T-cell (primary cell): ENCODE results near the gene KDM5C. TPM values are rescaled to one million over a fixed set of nuclear protein-coding genes. Genes with fewer than 3 reads are reported as not detected.

Experiments used
- ATAC-seq, 4 experiments: fragments of 200-7000 bp in 3 of 4; fragments of 150-1000 bp in 1 of 4; cut with Tn5 transposase; replicated peaks in 1 of 4; 1 replicate in 3 of 4; 2 replicates in 1 of 4; pipeline ENCODE4 v1.10.0; 2021; ENCODE audit warnings: moderate library complexity in 3 of 4, mild to moderate bottlenecking in 2 of 4, moderate number of reproducible peaks in 1 of 4
- CTCF ChIA-PET, 2 donors: fragments of 300-600 bp; sonication (Branson Sonifier 250); formaldehyde crosslinking; loops; one replicate each; lab custom pipeline; 2022; ENCODE audit warnings: antibody characterized with exemption in 2 of 2; lab: Charles Lee
- POLR2A ChIA-PET, 2 donors: fragments of 300-600 bp; sonication (Branson Sonifier 250); formaldehyde crosslinking; loops; one replicate each; lab custom pipeline; 2022; ENCODE audit warnings: antibody characterized with exemption in 2 of 2; lab: Charles Lee
- DNase-seq, 35 experiments: peaks; one replicate each; pipeline versions ENCODE4 v3.0.0 to v3.0.0-alpha.2; 2013 to 2023
- H3K27ac ChIP-seq: one replicate; pipeline ENCODE4 v1.5.1; 2013; ENCODE audit warnings: low read length
- H3K27me3 ChIP-seq, 2 experiments: replicated peaks in 1 of 2; 1 replicate in 1 of 2; 2 replicates in 1 of 2; pipeline versions ENCODE4 v1.6.1 to v1.7.0; 2013; ENCODE audit warnings: low read length in 1 of 2, mixed read lengths in 1 of 2; ENCODE audit not compliant: control insufficient read depth in 2 of 2, insufficient read depth in 2 of 2; ENCODE audit errors: extremely low read depth in 1 of 2
- H3K36me3 ChIP-seq, 2 donors: 1 replicate in 1 of 2; 2 replicates in 1 of 2; pipeline versions ENCODE4 v1.6.1 to v1.7.0; 2013; ENCODE audit warnings: low read length in 1 of 2; ENCODE audit not compliant: control insufficient read depth in 2 of 2, insufficient read depth in 1 of 2; ENCODE audit errors: extremely low read depth in 1 of 2
- H3K4me1 ChIP-seq, 2 experiments: 1 replicate in 1 of 2; 2 replicates in 1 of 2; pipeline versions ENCODE4 v1.6.1 to v1.7.0; 2013; ENCODE audit warnings: low read length in 2 of 2, mixed read lengths in 1 of 2; ENCODE audit not compliant: insufficient read depth in 2 of 2, control insufficient read depth in 1 of 2; ENCODE audit errors: extremely low read depth in 1 of 2
- H3K4me3 ChIP-seq, 2 donors: 1 replicate in 1 of 2; 2 replicates in 1 of 2; pipeline versions ENCODE4 v1.5.1 to v1.7.0; 2013; ENCODE audit warnings: mild to moderate bottlenecking in 2 of 2, low read length in 1 of 2, moderate library complexity in 1 of 2; ENCODE audit not compliant: control insufficient read depth in 1 of 2; ENCODE audit errors: extremely low read depth in 1 of 2
- H3K9me3 ChIP-seq: 2 replicates; pipeline ENCODE4 v1.7.0; 2013
- H3K27ac Mint-ChIP-seq, 2 donors: one replicate each; pipeline ENCODE4 v1.8.0; 2020 to 2021; ENCODE audit warnings: mild to moderate bottlenecking in 2 of 2, mixed read lengths in 2 of 2
- H3K27me3 Mint-ChIP-seq, 2 donors: one replicate each; pipeline ENCODE4 v1.8.0; 2021 to 2022; ENCODE audit warnings: mixed read lengths in 2 of 2
- H3K36me3 Mint-ChIP-seq: one replicate; pipeline ENCODE4 v1.8.0; 2021; ENCODE audit warnings: mixed read lengths
- H3K4me1 Mint-ChIP-seq, 3 donors: one replicate each; pipeline ENCODE4 v1.8.0; 2020 to 2022; ENCODE audit warnings: mixed read lengths in 3 of 3, mild to moderate bottlenecking in 1 of 3
- H3K4me3 Mint-ChIP-seq, 3 donors: one replicate each; pipeline ENCODE4 v1.8.0; 2020 to 2022; ENCODE audit warnings: mild to moderate bottlenecking in 3 of 3, mixed read lengths in 3 of 3, moderate library complexity in 3 of 3
- H3K9me3 Mint-ChIP-seq, 3 donors: one replicate each; pipeline ENCODE4 v1.8.0; 2020 to 2022; ENCODE audit warnings: mixed read lengths in 3 of 3
- WGBS: methylation state at CpG from one replicate; pipeline ENCODE4 v1.1.5; 2013; ENCODE audit warnings: missing lambda C conversion rate; ENCODE audit not compliant: insufficient coverage; 5-methylcytosine and 5-hydroxymethylcytosine counted together
- total RNA-seq, 35 experiments: library from RNA in 6 of 35; stranded (reverse) in 6 of 35; fragments of 120-200 nt in 1 of 35; gene quantifications; one replicate each; pipeline versions ENCODE4 v1.2.1 to v1.2.4 and lab custom pipeline; 2013 to 2026

KDM5C gene
- total RNA-seq, 5 donors from 2014 or later (not counting 1 experiment from before 2014, with no cell fraction given) = 130 to 329 (median 197) TPM

DNA sequence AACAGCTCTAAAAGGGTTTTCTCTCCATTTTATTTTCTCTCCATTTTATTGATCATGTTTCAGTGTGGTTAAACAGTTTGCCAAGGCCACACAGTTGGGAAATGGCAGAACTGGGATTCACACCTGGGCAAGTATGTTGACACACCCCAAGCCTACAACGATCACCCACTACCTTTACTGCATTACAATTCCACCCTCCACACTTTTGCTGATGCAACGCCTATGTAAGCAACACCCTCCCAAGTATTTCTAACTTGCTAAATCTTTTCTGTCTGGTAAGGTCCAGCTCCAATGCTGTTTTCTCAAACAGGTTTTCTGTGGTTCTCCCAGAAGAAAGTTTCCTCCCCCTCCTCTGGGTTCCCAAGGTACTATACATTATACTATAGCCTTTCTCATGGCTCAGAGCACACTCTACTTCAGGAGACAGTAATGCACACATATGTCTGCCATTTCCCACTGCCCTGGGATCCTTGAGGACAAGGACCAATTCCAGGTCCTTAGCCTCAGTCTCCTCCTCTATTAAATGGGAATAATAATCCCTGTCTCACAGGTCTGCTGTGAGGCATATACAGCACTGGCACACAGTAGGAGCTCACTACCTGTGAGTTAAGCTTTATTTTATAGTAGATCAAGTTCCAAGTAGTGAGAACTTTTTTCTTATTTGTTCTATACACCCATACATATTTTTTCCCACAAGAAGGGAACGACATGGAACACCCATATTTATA, 28.4 kb upstream of the KDM5C start:
- ChIA-PET CTCF (interaction anchor here in 1 of 2 donors (0.5 kb wide), 1 partner anchor 238 kb away, joined by 8 read pairs; no protein-coding TSS in a partner anchor), POLR2A (interaction anchor here (0.7 kb wide), 2 partner anchors 15 to 193 kb away, joined by 4 to 6 read pairs; no protein-coding TSS in a partner anchor)
- no peaks in the 10 kb centered on the region for H3K9me3 ChIP-seq
- no peak for DNase-seq
- peaks cover 0 to 15% of the 10 kb centered on the region in 2 donors for H3K27me3 Mint-ChIP-seq
- no peaks in the 10 kb centered on the region for H3K36me3 ChIP-seq
- no peak for ATAC-seq
- no peaks in the 10 kb centered on the region for H3K4me1 ChIP-seq
- no peaks in the 10 kb centered on the region for H3K4me1 Mint-ChIP-seq
- no peaks in the 10 kb centered on the region for H3K36me3 Mint-ChIP-seq
- no peak overlapping the region for H3K4me3 Mint-ChIP-seq
- no peak overlapping the region for H3K4me3 ChIP-seq
- no peaks in the 10 kb centered on the region for H3K9me3 Mint-ChIP-seq
- no peaks in the 10 kb centered on the region for H3K27me3 ChIP-seq
- no peak overlapping the region for H3K27ac Mint-ChIP-seq
- no peak overlapping the region for H3K27ac ChIP-seq
- WGBS = no CpG with 5 or more reads among the region's 3 CpGs

GRCh38 chrX:53251307-53251706, 26.3 kb upstream of the KDM5C start:
- DNase-seq = no peak
- no peak overlapping the region for H3K27ac Mint-ChIP-seq
- CTCF ChIA-PET = no interaction called here

DNA sequence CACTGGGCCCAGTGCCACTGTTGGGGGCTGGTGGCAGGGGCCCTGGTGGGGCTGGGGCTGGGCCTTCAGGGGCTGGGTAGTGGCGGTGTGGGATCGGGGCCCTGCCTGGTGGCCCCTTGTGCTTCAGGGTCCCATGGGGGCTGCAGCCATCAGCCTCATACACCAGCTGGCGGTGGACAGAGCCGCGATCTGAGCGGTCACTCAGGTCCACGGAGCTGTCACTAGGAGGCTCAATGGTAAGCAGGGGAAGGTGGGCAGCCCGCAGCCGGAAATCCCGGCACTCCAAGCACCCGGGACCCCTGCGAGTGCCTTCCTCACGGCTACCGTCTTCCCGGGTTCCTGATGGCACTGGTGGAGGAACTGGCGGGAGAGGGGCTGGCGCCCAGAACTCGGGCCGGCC, 25.5 kb upstream of the KDM5C start:
- Mint-ChIP-seq H3K4me3 (no peak overlapping the region), H3K9me3 (no peaks in the 10 kb centered on the region), H3K27ac (no peak overlapping the region), H3K27me3 (peaks cover 0 to 9% of the 10 kb centered on the region in 2 donors), H3K4me1 (no peaks in the 10 kb centered on the region), H3K36me3 (no peaks in the 10 kb centered on the region)
- Histone ChIP-seq H3K27ac (no peak overlapping the region), H3K9me3 (no peaks in the 10 kb centered on the region), H3K27me3 (no peaks in the 10 kb centered on the region), H3K4me1 (no peaks in the 10 kb centered on the region), H3K4me3 (no peak overlapping the region), H3K36me3 (no peaks in the 10 kb centered on the region)
- ATAC-seq (no peak), DNase-seq (no peak)
- POLR2A ChIA-PET = no interaction called here
- 100% methylated on average over 2 of the region's 19 CpGs for WGBS
- CTCF ChIA-PET = interaction anchor here in 1 of 2 donors (0.6 kb wide), 1 partner anchor 45 kb away, joined by 8 read pairs; no protein-coding TSS in a partner anchor

More at GRCh38 chrX:53251307-53251706, 26.3 kb upstream of the KDM5C start:
- Histone ChIP-seq H3K36me3 (no peaks in the 10 kb centered on the region), H3K27me3 (no peaks in the 10 kb centered on the region), H3K27ac (no peak overlapping the region), H3K4me1 (no peaks in the 10 kb centered on the region), H3K4me3 (no peak overlapping the region), H3K9me3 (no peaks in the 10 kb centered on the region)
- H3K9me3 Mint-ChIP-seq = no peaks in the 10 kb centered on the region
- H3K36me3 Mint-ChIP-seq = no peaks in the 10 kb centered on the region
- WGBS = no CpG with 5 or more reads among the region's 2 CpGs
- H3K4me3 Mint-ChIP-seq = no peak overlapping the region
- POLR2A ChIA-PET = no interaction called here
- H3K27me3 Mint-ChIP-seq = peaks cover 0 to 9% of the 10 kb centered on the region in 2 donors
- no peak for ATAC-seq
- H3K4me1 Mint-ChIP-seq = no peaks in the 10 kb centered on the region

DNA sequence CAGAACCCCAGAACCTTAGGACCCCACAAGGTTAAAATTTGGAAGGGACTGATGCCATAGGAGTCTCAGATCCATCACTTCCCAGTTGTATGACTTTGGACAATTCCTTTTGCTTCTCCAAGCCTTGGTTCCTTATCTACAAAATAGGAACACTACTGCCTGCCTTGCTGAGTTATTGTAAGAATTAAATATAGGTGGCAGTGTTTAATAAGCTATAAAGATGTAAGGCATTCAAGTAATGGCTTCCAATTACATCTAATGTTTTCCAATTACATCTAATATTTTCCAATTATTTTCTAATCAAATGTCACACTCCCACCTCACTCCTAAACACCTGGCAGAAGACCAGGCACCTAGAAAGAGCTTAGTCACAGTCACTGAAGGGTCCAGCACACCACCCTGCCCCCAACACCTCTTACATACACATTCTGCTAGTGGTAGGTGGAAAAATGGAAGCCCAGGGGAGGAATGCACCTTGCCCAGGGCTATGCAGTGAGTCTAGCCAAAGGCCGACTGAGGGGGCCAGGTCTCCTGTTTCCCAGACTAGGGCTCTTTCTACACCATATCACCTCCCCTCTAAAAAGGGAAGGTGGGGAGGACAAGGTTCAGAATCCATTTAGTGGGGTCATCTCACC, 24.5 kb upstream of the KDM5C start:
- WGBS = no CpG with 5 or more reads among the region's 1 CpG
- Mint-ChIP-seq H3K27me3 (peaks cover 0 to 6% of the 10 kb centered on the region in 2 donors), H3K4me3 (no peak overlapping the region), H3K4me1 (no peaks in the 10 kb centered on the region), H3K36me3 (no peaks in the 10 kb centered on the region), H3K9me3 (no peaks in the 10 kb centered on the region), H3K27ac (no peak overlapping the region)
- H3K4me1 ChIP-seq = no peaks in the 10 kb centered on the region
- no peaks in the 10 kb centered on the region for H3K27me3 ChIP-seq
- no peak overlapping the region for H3K4me3 ChIP-seq
- CTCF ChIA-PET = no interaction called here
- no peak overlapping the region for H3K27ac ChIP-seq
- H3K36me3 ChIP-seq = no peaks in the 10 kb centered on the region
- no peaks in the 10 kb centered on the region for H3K9me3 ChIP-seq
- DNase-seq (no peak), ATAC-seq (no peak)
- POLR2A ChIA-PET = no interaction called here

- Mint-ChIP-seq H3K4me3 (no peak overlapping the region), H3K4me1 (no peaks in the 10 kb centered on the region), H3K27me3 (no peaks in the 10 kb centered on the region)
These were observed 22.9 kb upstream of the KDM5C start for GRCh38 chrX:53247928-53248327.

DNA sequence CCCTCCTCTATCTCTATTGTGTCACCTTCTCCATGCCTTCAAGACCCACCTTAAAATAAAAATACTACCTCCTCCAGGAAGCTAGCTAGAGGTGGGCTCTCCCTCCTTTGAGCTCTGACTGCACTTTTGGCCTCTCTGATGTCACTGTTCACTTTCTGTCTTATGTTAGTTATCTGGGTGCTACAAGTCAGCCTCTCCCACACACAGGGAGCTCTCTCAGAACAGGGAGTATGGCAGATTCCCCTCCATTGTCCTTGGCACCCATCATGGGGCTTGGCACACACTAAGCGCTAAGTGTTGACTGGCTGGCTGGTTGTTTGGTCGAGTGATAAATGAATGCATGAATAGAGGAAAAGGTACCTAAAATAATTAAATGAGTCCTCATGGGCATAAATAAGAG, 21.2 kb upstream of the KDM5C start:
- 83% methylated on average over 2 of the region's 2 CpGs for WGBS
- POLR2A ChIA-PET = no interaction called here
- ATAC-seq (no peak), DNase-seq (no peak)
- H3K4me1 Mint-ChIP-seq = no peaks in the 10 kb centered on the region
- no peaks in the 10 kb centered on the region for H3K9me3 Mint-ChIP-seq
- no peaks in the 10 kb centered on the region for H3K4me1 ChIP-seq
- no peaks in the 10 kb centered on the region for H3K27me3 Mint-ChIP-seq
- no peaks in the 10 kb centered on the region for H3K9me3 ChIP-seq
- no peaks in the 10 kb centered on the region for H3K27me3 ChIP-seq
- no peaks in the 10 kb centered on the region for H3K36me3 ChIP-seq
- H3K27ac Mint-ChIP-seq = no peak overlapping the region
- no peak overlapping the region for H3K27ac ChIP-seq
- CTCF ChIA-PET = interaction anchor here in 1 of 2 donors (0.6 kb wide), 1 partner anchor 29 kb away, joined by 5 read pairs; no protein-coding TSS in a partner anchor
- H3K4me3 Mint-ChIP-seq = no peak overlapping the region
- H3K36me3 Mint-ChIP-seq = no peaks in the 10 kb centered on the region
- no peak overlapping the region for H3K4me3 ChIP-seq

More at GRCh38 chrX:53247928-53248327, 22.9 kb upstream of the KDM5C start:
- H3K36me3 ChIP-seq = no peaks in the 10 kb centered on the region
- CTCF ChIA-PET = no interaction called here
- no peaks in the 10 kb centered on the region for H3K4me1 ChIP-seq
- H3K36me3 Mint-ChIP-seq = no peaks in the 10 kb centered on the region
- no peak overlapping the region for H3K27ac ChIP-seq
- no peaks in the 10 kb centered on the region for H3K9me3 ChIP-seq
- H3K9me3 Mint-ChIP-seq = no peaks in the 10 kb centered on the region
- no peak overlapping the region for H3K4me3 ChIP-seq
- ATAC-seq (no peak), DNase-seq (no peak)
- POLR2A ChIA-PET = no interaction called here
- no peak overlapping the region for H3K27ac Mint-ChIP-seq
- H3K27me3 ChIP-seq = no peaks in the 10 kb centered on the region
- no CpG with 5 or more reads among the region's 10 CpGs for WGBS
